SW480 (cell line): ENCODE results near the gene ACIN1.
"Not testable (repeated sequence)": the region's sequence is repeated elsewhere in the genome, so short reads cannot be mapped to it uniquely, and the experiment has no call there.

Source experiments
- DNase-seq: peaks from one replicate; pipeline ENCODE4 v3.0.0-alpha.2; 2016; ENCODE audit warnings: low spot score

ACIN1 gene

DNA sequence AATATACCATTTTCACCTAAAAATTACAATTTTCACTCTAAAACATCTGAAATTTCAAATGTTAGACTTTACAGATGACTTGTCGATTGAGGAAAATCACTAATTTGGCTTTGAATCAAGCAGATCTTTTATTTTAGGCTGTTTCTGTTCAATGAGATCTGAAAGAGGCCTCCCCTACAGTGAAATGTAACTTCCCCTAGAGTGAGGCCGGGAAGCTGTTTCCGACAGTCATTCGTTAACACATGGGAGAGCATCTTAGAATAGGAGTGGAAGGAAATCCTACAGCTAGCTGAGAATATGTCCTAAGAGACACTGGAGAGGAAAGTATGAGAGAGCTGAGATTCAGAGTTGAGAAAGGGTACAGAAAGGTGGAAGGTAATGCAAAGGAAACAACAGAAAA lies 79.3 kb downstream of the ACIN1 start:
- no peak for DNase-seq

- not testable (repeated sequence) for DNase-seq
Observed at GRCh38 chr14:23013749-23014054, 81.2 kb downstream of the ACIN1 start.

DNA sequence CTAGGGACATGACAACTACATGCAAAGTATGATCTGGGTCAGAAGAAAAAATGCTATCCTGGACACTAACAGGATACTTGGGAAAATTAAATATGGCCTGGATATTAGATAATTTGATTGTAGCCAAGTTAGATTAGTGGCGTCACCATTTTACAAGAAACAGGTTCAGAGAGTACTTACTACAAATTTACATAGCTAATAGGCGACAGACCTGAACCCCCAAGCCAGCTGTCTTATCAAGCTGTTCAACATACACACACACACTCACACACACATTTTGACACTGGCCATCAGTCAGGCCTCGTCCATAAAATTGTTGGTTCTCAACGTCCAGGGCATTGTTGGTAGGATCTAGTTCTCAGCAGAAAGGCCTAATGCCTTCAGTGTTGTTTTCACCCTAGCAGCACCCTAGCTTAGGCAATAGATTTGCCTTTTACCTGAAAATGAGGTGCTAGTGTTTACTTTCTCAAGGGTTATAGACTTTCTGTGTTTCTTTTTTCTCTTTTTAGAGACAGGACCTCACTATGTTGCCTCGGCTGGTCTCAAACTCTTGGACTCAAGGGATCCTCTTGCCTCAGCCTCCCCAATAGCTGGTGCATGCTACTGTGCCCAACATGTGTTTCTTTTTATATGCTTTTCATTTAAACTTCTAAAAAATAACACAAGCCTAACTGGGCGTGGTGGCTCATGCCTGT lies 81.7 kb downstream of the ACIN1 start:
- DNase-seq = no peak

DNA sequence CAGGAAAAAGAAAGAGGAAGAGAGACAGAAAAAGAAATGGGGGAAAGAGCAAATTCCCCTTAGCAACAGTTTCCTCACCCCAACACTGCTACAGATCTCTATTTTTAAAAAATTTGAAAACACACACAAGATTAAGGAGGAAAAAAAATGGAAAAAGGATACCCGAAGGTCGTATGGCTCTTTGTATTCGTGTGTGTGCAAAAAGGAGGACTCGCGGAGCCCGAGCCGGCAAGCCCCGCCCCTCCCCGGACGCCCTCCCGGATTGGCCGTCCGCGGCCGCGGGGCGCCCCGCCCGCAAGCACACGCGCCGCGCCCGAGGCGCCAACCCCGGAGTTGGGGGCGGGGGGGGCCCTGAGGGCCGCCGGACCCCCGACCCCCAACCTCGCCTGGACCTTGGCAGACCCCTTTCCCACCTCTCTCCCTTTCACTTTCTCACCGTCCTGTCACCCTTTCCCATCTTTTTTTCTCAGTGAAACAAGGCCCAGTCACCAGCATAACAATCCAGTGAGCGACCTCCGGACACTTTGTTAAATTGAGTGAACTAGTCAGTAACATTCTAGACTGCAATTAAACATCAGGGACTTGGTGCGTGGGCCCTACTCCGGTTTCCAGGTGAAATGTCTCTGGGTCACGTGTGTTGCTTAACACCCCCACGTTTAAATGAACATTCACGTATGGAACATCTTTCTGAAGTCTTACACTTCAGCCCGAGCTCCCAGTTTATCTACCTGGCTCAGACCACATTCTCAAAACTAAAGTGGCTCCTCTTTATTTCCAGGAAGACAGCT lies 84.8 kb downstream of the ACIN1 start, which contains the start of gene C14orf93:
C14orf93 (minus strand) TSS at position 205 of the 788 bp plus-strand sequence. CDS start 11,120 bp downstream, outside the sequence.
- peak; percentile 69 for DNase-seq

DNA sequence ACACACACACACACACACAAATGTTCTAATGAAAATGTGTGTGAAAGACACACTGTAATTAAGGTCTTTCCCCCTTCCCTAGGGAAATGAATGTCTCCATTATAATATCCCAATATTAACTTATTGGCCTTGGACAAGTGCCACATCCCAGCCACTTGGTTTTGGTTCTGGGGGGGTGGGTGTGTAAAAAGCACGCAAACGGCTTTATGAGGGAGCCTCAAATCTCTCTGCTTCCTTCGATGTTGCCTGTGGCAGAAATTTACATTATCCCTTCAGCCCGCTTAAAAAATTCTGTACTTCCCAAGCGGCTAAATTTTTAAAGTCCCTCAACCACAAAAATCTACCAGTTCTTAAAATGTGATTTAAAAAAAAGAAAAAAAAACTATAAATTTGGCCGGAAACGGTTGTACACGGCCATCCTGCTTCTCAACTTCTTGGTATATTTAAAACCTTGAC lies 85.4 kb downstream of the ACIN1 start:
- DNase-seq = no peak

- DNase-seq = no peak
Observed at GRCh38 chr14:23008831-23009230, 86.1 kb downstream of the ACIN1 start.
